Loucy (cell line): ENCODE results near the gene EARS2.

ENCODE experiments used
- H2AFZ ChIP-seq: fragments of 200-600 bp; sonication (generic); 2 replicates; pipeline ENCODE4 v1.6.0; 2016; ENCODE audit warnings: antibody characterized with exemption, mild to moderate bottlenecking, low read length, moderate library complexity
- H3F3A ChIP-seq: fragments of 200-600 bp; 2 replicates; pipeline ENCODE4 v1.6.0; 2016; ENCODE audit warnings: antibody characterized with exemption, low read depth, mild to moderate bottlenecking
- H3K27me3 ChIP-seq: fragments of 200-600 bp; sonication (generic); 2 replicates; pipeline ENCODE4 v1.6.1; 2014; ENCODE audit warnings: low read length, mild to moderate bottlenecking; ENCODE audit not compliant: insufficient read depth, poor library complexity, severe bottlenecking
- H3K36me3 ChIP-seq: fragments of 200-600 bp; sonication (generic); 2 replicates; pipeline ENCODE4 v1.6.1; 2016; ENCODE audit warnings: low read length; ENCODE audit not compliant: insufficient read depth
- H3K4me1 ChIP-seq: fragments of 200-600 bp; sonication (generic); 2 replicates; pipeline ENCODE4 v1.5.1; 2014; ENCODE audit warnings: low read length, mild to moderate bottlenecking; ENCODE audit not compliant: insufficient read depth, poor library complexity, severe bottlenecking
- H3K4me2 ChIP-seq: fragments of 200-600 bp; sonication (generic); 2 replicates; pipeline ENCODE4 v1.6.0; 2014; ENCODE audit warnings: antibody characterized with exemption, low read length, low read depth, mild to moderate bottlenecking; ENCODE audit not compliant: poor library complexity, severe bottlenecking
- H3K4me3 ChIP-seq: fragments of 200-600 bp; sonication (generic); 2 replicates; pipeline ENCODE4 v1.5.1; 2014; ENCODE audit warnings: low read length, mild to moderate bottlenecking, mixed read lengths; ENCODE audit not compliant: poor library complexity, severe bottlenecking
- H3K79me2 ChIP-seq: fragments of 200-600 bp; sonication (generic); 2 replicates; pipeline ENCODE4 v1.6.1; 2014; ENCODE audit warnings: low read length; ENCODE audit not compliant: insufficient read depth
- H3K9ac ChIP-seq: fragments of 200-600 bp; sonication (generic); 2 replicates; pipeline ENCODE4 v1.6.0; 2014; ENCODE audit warnings: mild to moderate bottlenecking, low read depth, low read length, moderate library complexity; ENCODE audit not compliant: poor library complexity, severe bottlenecking
- H3K9me2 ChIP-seq: fragments of 200-600 bp; sonication (generic); replicated peaks from 2 replicates; pipeline ENCODE4 v1.6.1; 2016; ENCODE audit warnings: low read depth, low read length, mixed read lengths
- H3K9me3 ChIP-seq: fragments of 200-600 bp; sonication (generic); 2 replicates; pipeline ENCODE4 v1.6.1; 2014; ENCODE audit warnings: mild to moderate bottlenecking, antibody characterized with exemption, low read length, low read depth; ENCODE audit not compliant: insufficient read depth
- H4K20me1 ChIP-seq: fragments of 200-600 bp; sonication (generic); 2 replicates; pipeline ENCODE4 v1.6.0; 2014; ENCODE audit warnings: antibody characterized with exemption, low read length, mild to moderate bottlenecking; ENCODE audit not compliant: insufficient read depth, poor library complexity, severe bottlenecking
- CTCF ChIP-seq: fragments of 200-600 bp; sonication (generic); conservative IDR thresholded peaks from 2 replicates; pipeline ENCODE4 v1.5.1; 2014; ENCODE audit warnings: mild to moderate bottlenecking, antibody characterized with exemption, low read length
- EZH2phosphoT487 ChIP-seq: fragments of 200-600 bp; IDR thresholded peaks from 2 replicates; pipeline ENCODE4 v1.6.1; 2018; ENCODE audit warnings: antibody characterized with exemption, mild to moderate bottlenecking, moderate library complexity, borderline replicate concordance

EARS2 gene

GRCh38 chr16:23502466-23502865, 54.7 kb downstream of the EARS2 start:
- H3K4me1 ChIP-seq, result no peaks in the 10 kb centered on the region
- no peak overlapping the region for H3K4me3 ChIP-seq
- H3K27me3 ChIP-seq, result peaks cover 5% of the 10 kb centered on the region
- H2AFZ ChIP-seq, result no peak overlapping the region
- no peak overlapping the region for H3K9ac ChIP-seq
- no peaks in the 10 kb centered on the region for H3K36me3 ChIP-seq
- no peaks in the 10 kb centered on the region for H4K20me1 ChIP-seq
- H3F3A ChIP-seq, result no peaks in the 10 kb centered on the region
- no peak for TF ChIP-seq CTCF
- no peak for TF ChIP-seq EZH2phosphoT487
- no peaks in the 10 kb centered on the region for H3K9me3 ChIP-seq
- no peak overlapping the region for H3K4me2 ChIP-seq
- H3K79me2 ChIP-seq, result no peaks in the 10 kb centered on the region
- no peaks in the 10 kb centered on the region for H3K9me2 ChIP-seq

GRCh38 chr16:23501291-23501690, 55.9 kb downstream of the EARS2 start:
- Histone ChIP-seq H3K4me1 (no peaks in the 10 kb centered on the region), H3K9me3 (no peaks in the 10 kb centered on the region), H3K4me3 (no peak overlapping the region), H3K79me2 (no peaks in the 10 kb centered on the region), H3K9me2 (no peaks in the 10 kb centered on the region), H2AFZ (no peak overlapping the region), H3K36me3 (no peaks in the 10 kb centered on the region), H3K9ac (no peak overlapping the region), H4K20me1 (no peaks in the 10 kb centered on the region), H3F3A (no peaks in the 10 kb centered on the region), H3K27me3 (peaks cover 5% of the 10 kb centered on the region), H3K4me2 (no peak overlapping the region)
- TF ChIP-seq CTCF (no peak), EZH2phosphoT487 (no peak)

- no peak overlapping the region for H3K4me3 ChIP-seq
- peaks cover 5% of the 10 kb centered on the region for H3K27me3 ChIP-seq
- H3K9me2 ChIP-seq, result no peaks in the 10 kb centered on the region
- H2AFZ ChIP-seq, result no peak overlapping the region
- no peak overlapping the region for H3K4me2 ChIP-seq
- H3F3A ChIP-seq, result no peaks in the 10 kb centered on the region
- H3K79me2 ChIP-seq, result no peaks in the 10 kb centered on the region
- H3K9ac ChIP-seq, result no peak overlapping the region
- no peaks in the 10 kb centered on the region for H4K20me1 ChIP-seq
- no peaks in the 10 kb centered on the region for H3K36me3 ChIP-seq
- TF ChIP-seq CTCF (no peak), EZH2phosphoT487 (no peak)
- H3K9me3 ChIP-seq, result no peaks in the 10 kb centered on the region
- H3K4me1 ChIP-seq, result no peaks in the 10 kb centered on the region
Measured at GRCh38 chr16:23500862-23501225, 56.3 kb downstream of the EARS2 start.
